GM12891 (cell line): Measurements from ENCODE around the gene CELA3A.

Experiments
- POLR2AphosphoS5 ChIP-seq: IDR thresholded peaks from 2 replicates; pipeline ENCODE4 v1.6.1; 2011; ENCODE audit warnings: low read depth, low read length, control low read depth
- SPI1 ChIP-seq: IDR thresholded peaks from 2 replicates; pipeline ENCODE4 v1.6.1; 2011; ENCODE audit warnings: low read depth, low read length, control low read depth
- TAF1 ChIP-seq: IDR thresholded peaks from 2 replicates; pipeline ENCODE4 v1.6.1; 2011; ENCODE audit warnings: low read depth, low read length, control low read depth

- TF ChIP-seq SPI1 (no peak), POLR2AphosphoS5 (no peak), TAF1 (no peak)
These were observed 55.5 kb downstream of the CELA3A start for GRCh38 chr1:22056936-22057335.
